ENCODE measurements around the gene ZNF507. TPM values are rescaled to one million over a fixed set of nuclear protein-coding genes. Genes with fewer than 3 reads are reported as not detected.

The ZNF507 gene
- total and polyA plus RNA-seq, 2 experiments from 2014 or later: 4.6 to 10.2 TPM

- H3K27ac ChIP-seq: no peak overlapping the region
- no peak overlapping the region for H3K4me3 ChIP-seq
- no peaks in the 10 kb centered on the region for H3K36me3 ChIP-seq
- H3K4me1 ChIP-seq (ENCODE audit: low read depth): peaks cover 14% of the 10 kb centered on the region
- H3K9me3 ChIP-seq (ENCODE audit: low read depth): no peaks in the 10 kb centered on the region
- no peak for TF ChIP-seq CTCF (IDR thresholded peaks at IDR 0.05; ENCODE audit: low read depth, low read length)
- no peaks in the 10 kb centered on the region for H3K27me3 ChIP-seq
- DNase-seq (ENCODE audit: low read depth in 1 of 2, low spot score in 1 of 2): no peak
These were observed 50.7 kb downstream of the ZNF507 start for GRCh38 chr19:32396046-32396652.

GRCh38 chr19:32397671-32398101 lies 52.3 kb downstream of the ZNF507 start:
- H3K27ac ChIP-seq: peak overlapping the region; percentile 10
- H3K36me3 ChIP-seq: no peaks in the 10 kb centered on the region
- TF ChIP-seq CTCF (IDR thresholded peaks at IDR 0.05; ENCODE audit: low read depth, low read length): no peak
- no peaks in the 10 kb centered on the region for H3K9me3 ChIP-seq (ENCODE audit: low read depth)
- peaks cover 10% of the 10 kb centered on the region for H3K4me1 ChIP-seq (ENCODE audit: low read depth)
- peak in 1 of 2 donors; percentile 78 for DNase-seq (ENCODE audit: low read depth in 1 of 2, low spot score in 1 of 2)
- no peak overlapping the region for H3K4me3 ChIP-seq
- no peaks in the 10 kb centered on the region for H3K27me3 ChIP-seq

- TF ChIP-seq CTCF (IDR thresholded peaks at IDR 0.05; ENCODE audit: low read depth, low read length): no peak
- no peaks in the 10 kb centered on the region for H3K9me3 ChIP-seq (ENCODE audit: low read depth)
- no peaks in the 10 kb centered on the region for H3K36me3 ChIP-seq
- H3K27ac ChIP-seq: no peak overlapping the region
- H3K4me3 ChIP-seq: no peak overlapping the region
- DNase-seq (ENCODE audit: low read depth in 1 of 2, low spot score in 1 of 2): no peak
- H3K4me1 ChIP-seq (ENCODE audit: low read depth): peaks cover 19% of the 10 kb centered on the region
- H3K27me3 ChIP-seq: no peaks in the 10 kb centered on the region
These were observed 56.6 kb downstream of the ZNF507 start for GRCh38 chr19:32401992-32402391.

GRCh38 chr19:32403291-32403995 lies 58.0 kb downstream of the ZNF507 start:
- Histone ChIP-seq H3K4me3 (peak overlapping the region; percentile 6), H3K27ac (no peak overlapping the region), H3K27me3 (no peaks in the 10 kb centered on the region), H3K9me3 (ENCODE audit: low read depth) (no peaks in the 10 kb centered on the region), H3K36me3 (no peaks in the 10 kb centered on the region), H3K4me1 (ENCODE audit: low read depth) (peaks cover 19% of the 10 kb centered on the region)
- TF ChIP-seq CTCF (IDR thresholded peaks at IDR 0.05; ENCODE audit: low read depth, low read length): no peak
- peak in 1 of 2 donors; percentile 10 for DNase-seq (ENCODE audit: low read depth in 1 of 2, low spot score in 1 of 2)

- no peak for TF ChIP-seq CTCF (IDR thresholded peaks at IDR 0.05; ENCODE audit: low read depth, low read length)
- H3K27ac ChIP-seq: peak overlapping the region; percentile 97
- no peaks in the 10 kb centered on the region for H3K36me3 ChIP-seq
- H3K4me3 ChIP-seq: peak overlapping the region; percentile 62
- H3K27me3 ChIP-seq: no peaks in the 10 kb centered on the region
- peaks cover 19% of the 10 kb centered on the region for H3K4me1 ChIP-seq (ENCODE audit: low read depth)
- no peaks in the 10 kb centered on the region for H3K9me3 ChIP-seq (ENCODE audit: low read depth)
- DNase-seq (ENCODE audit: low read depth in 1 of 2, low spot score in 1 of 2): peak in 1 of 2 donors; percentile 42
These were observed 59.0 kb downstream of the ZNF507 start for GRCh38 chr19:32404213-32404932.
